K562 (cell line): ENCODE measurements around the gene PTPRM. TPM values are rescaled to one million over a fixed set of nuclear protein-coding genes. Genes with fewer than 3 reads are reported as not detected.

Experiments used
- ATAC-seq: fragments of 200-7000 bp; cut with Tn5 transposase; 3 replicates; pipeline ENCODE4 v1.9.1; 2020; ENCODE audit warnings: moderate library complexity
- BruUV-seq: library from RNA; stranded (reverse); fragments of 400-500 nt; replicated peaks from 2 replicates; lab custom pipeline; 2021; lab: Mats Ljungman, UMichigan
- CTCF ChIA-PET: fragments of 300-600 bp; formaldehyde crosslinking; extraction: SDS; loops from one replicate; lab custom pipeline; 2021; ENCODE audit warnings: low intra/inter-chr PET ratio; lab: Yijun Ruan, JAX
- POLR2A ChIA-PET: fragments of 300-600, 350-650 bp; sonication (Branson Sonifier 250); formaldehyde crosslinking; extraction: SDS; loops from one replicate; lab custom pipeline; 2021; ENCODE audit warnings: antibody characterized with exemption, inconsistent platforms; lab: Yijun Ruan, JAX
- DNase-seq, 4 experiments: peaks; one replicate each; pipeline versions ENCODE4 v3.0.0 to v3.0.0-alpha.2; 2011 to 2018; ENCODE audit warnings: low spot score in 3 of 4, mixed read lengths in 3 of 4; ENCODE audit errors: extremely low read depth in 1 of 4
- FAIRE-seq: peaks from 2 replicates; lab custom pipeline; 2011; peaks lifted over from hg19 to GRCh38; lab: Jason Lieb, UNC
- H2AFZ ChIP-seq: 2 replicates; pipeline ENCODE4 v1.6.0; 2011; ENCODE audit warnings: low read depth, low read length, control low read depth, inconsistent platforms
- H3K27ac ChIP-seq: fragments of 200-600 bp; 3 replicates; pipeline ENCODE4 v1.8.0; 2011; ENCODE audit warnings: low read depth, mild to moderate bottlenecking, control low read depth, inconsistent platforms, low read length, moderate library complexity, mixed read lengths; ENCODE audit errors: extremely low read depth
- H3K27me3 ChIP-seq, 2 experiments: fragments of 300-600 bp in 1 of 2; 2 replicates in 1 of 2; 3 replicates in 1 of 2; pipeline versions ENCODE4 v1.6.0 to v1.8.0; 2011; ENCODE audit warnings: inconsistent platforms in 2 of 2, low read length in 2 of 2, mild to moderate bottlenecking in 1 of 2, mixed read lengths in 1 of 2, moderate library complexity in 1 of 2; ENCODE audit not compliant: control insufficient read depth in 2 of 2, insufficient read depth in 2 of 2
- H3K36me3 ChIP-seq: fragments of 300-600 bp; 3 replicates; pipeline ENCODE4 v1.8.0; 2011; ENCODE audit warnings: mild to moderate bottlenecking, low read length, inconsistent platforms; ENCODE audit not compliant: control insufficient read depth, insufficient read depth
- H3K4me1 ChIP-seq, 2 experiments: fragments of 200-600 bp in 1 of 2; replicated peaks in 1 of 2; 2 replicates in 1 of 2; 3 replicates in 1 of 2; pipeline versions ENCODE4 v1.5.1 to v1.8.0; 2011; ENCODE audit warnings: inconsistent platforms in 2 of 2, low read length in 2 of 2, mild to moderate bottlenecking in 1 of 2, mixed read lengths in 1 of 2, moderate library complexity in 1 of 2; ENCODE audit not compliant: control insufficient read depth in 2 of 2, insufficient read depth in 2 of 2
- H3K4me2 ChIP-seq: 2 replicates; pipeline ENCODE4 v1.6.1; 2011; ENCODE audit warnings: low read length, control low read depth, inconsistent platforms, mixed read lengths; ENCODE audit not compliant: insufficient read depth
- H3K4me3 ChIP-seq: fragments of 200-600 bp; sonication (generic), shearing (Covaris generic); 2 replicates; pipeline ENCODE4 v1.5.1; 2016; ENCODE audit warnings: control low read depth, inconsistent platforms
- H3K79me2 ChIP-seq: fragments of 200-600 bp; 3 replicates; pipeline ENCODE4 v1.8.0; 2011; ENCODE audit warnings: low read length, inconsistent platforms; ENCODE audit not compliant: control insufficient read depth, insufficient read depth
- H3K9ac ChIP-seq, 2 experiments: 2 replicates each; pipeline versions ENCODE4 v1.6.0 to v1.6.1; 2011; ENCODE audit warnings: low read depth in 2 of 2, low read length in 2 of 2, control low read depth in 1 of 2, inconsistent platforms in 1 of 2, mild to moderate bottlenecking in 1 of 2, mixed read lengths in 1 of 2; ENCODE audit not compliant: insufficient read depth in 1 of 2
- H3K9me1 ChIP-seq: one replicate; pipeline ENCODE4 v1.6.0; 2011; ENCODE audit warnings: inconsistent platforms, mild to moderate bottlenecking, low read length, moderate library complexity; ENCODE audit not compliant: control insufficient read depth, insufficient read depth
- H3K9me3 ChIP-seq: replicated peaks from 2 replicates; pipeline ENCODE4 v1.5.1; 2011; ENCODE audit warnings: low read depth, low read length, inconsistent platforms; ENCODE audit not compliant: control insufficient read depth, insufficient read depth
- H4K20me1 ChIP-seq: replicated peaks from 2 replicates; pipeline ENCODE4 v1.6.1; 2011; ENCODE audit warnings: low read length, inconsistent platforms, mixed read lengths; ENCODE audit not compliant: control insufficient read depth, insufficient read depth
- ETS2 ChIP-seq: IDR thresholded peaks from 2 replicates; pipeline ENCODE4 v1.6.1; 2016; ENCODE audit warnings: borderline replicate concordance, missing genetic modification characterization, mild to moderate bottlenecking, moderate library complexity, missing compliant biosample characterization; ENCODE audit not compliant: poor library complexity, severe bottlenecking
- KDM5B ChIP-seq: fragments of 200-600 bp; sonication (generic); IDR thresholded peaks from 2 replicates; pipeline ENCODE4 v1.6.1; 2012; ENCODE audit warnings: low read depth, mild to moderate bottlenecking, moderate library complexity, low read length, control low read depth, inconsistent platforms; ENCODE audit not compliant: insufficient replicate concordance
- MECOM ChIP-seq: fragments of 250-450 bp; sonication (Bioruptor Pico); IDR thresholded peaks from 2 replicates; pipeline ENCODE4 v1.8.0; 2022; ENCODE audit warnings: inconsistent platforms
- RFX5 ChIP-seq: IDR thresholded peaks from 2 replicates; pipeline ENCODE4 v1.6.1; 2011; ENCODE audit warnings: low read depth, mild to moderate bottlenecking, improper control_type of control experiment, low read length
- SFPQ ChIP-seq: fragments of 200-400 bp; formaldehyde crosslinking; IDR thresholded peaks from 2 replicates; pipeline ENCODE4 v1.6.1; 2017; ENCODE audit warnings: mild to moderate bottlenecking, low read depth, low read length, moderate library complexity
- TRIM25 ChIP-seq: fragments of 450-650 bp; IDR thresholded peaks from 2 replicates; pipeline ENCODE4 v1.7.0; 2016; ENCODE audit warnings: borderline replicate concordance
- ZNF408 ChIP-seq: fragments of 250-450 bp; sonication (Bioruptor Pico); IDR thresholded peaks from 2 replicates; pipeline ENCODE4 v1.4.0; 2020; ENCODE audit warnings: low read depth, mild to moderate bottlenecking, moderate library complexity
- WGBS: fragments of 100-300 bp; shearing (Covaris generic); methylation state at CpG from one replicate; pipeline ENCODE4 v1.1.6; 2016; ENCODE audit warnings: low coverage, mixed read lengths; ENCODE audit not compliant: insufficient coverage; ENCODE audit errors: missing lambda C conversion rate; 5-methylcytosine and 5-hydroxymethylcytosine counted together
- in situ Hi-C: fragments of 300-500 bp; cut with MboI; formaldehyde crosslinking; loops from 4 replicates; pipeline ENCODE4 v1.15.0; 2018; ENCODE audit warnings: inconsistent platforms, mixed read lengths
- intact Hi-C: fragments of 100-400 bp; cut with micrococcal nuclease; formaldehyde crosslinking; loops from 2 replicates; pipeline ENCODE4 v1.14.2; 2022
- polyA plus RNA-seq, 8 experiments: library from polyadenylated mRNA; depleted of rRNA in 4 of 8; stranded (reverse) in 5 of 8; unstranded in 3 of 8; fragments of >200 nt; fragmentation: Nextera tagmentation in 2 of 8; fragmentation: Illumina TruSeq in 1 of 8; extraction: Ambion mirVana in 2 of 8; extraction: Trizol in 1 of 8; gene quantifications; 2 replicates each; pipeline versions ENCODE4 v1.2.1 to v1.2.3, GENCODE V29; 2011 to 2014; ENCODE audit warnings: inconsistent platforms in 1 of 8, missing spikeins in 1 of 8
- total RNA-seq, 7 experiments: library from RNA; depleted of rRNA in 6 of 7; stranded (reverse); fragments of >200 nt in 6 of 7; fragmentation: Illumina TruSeq in 2 of 7; extraction: Trizol in 2 of 7; gene quantifications; 2 replicates each; pipeline versions ENCODE4 v1.2.1 to v1.2.3, GENCODE V29; 2011 to 2021; ENCODE audit warnings: low replicate concordance in 1 of 7
- TF ChIP-seq, protein P1 (sequence below): fragments of 250-450 bp; sonication (Bioruptor Pico); IDR thresholded peaks from 2 replicates; pipeline ENCODE4 v1.8.0; 2021; ENCODE audit warnings: moderate library complexity, mild to moderate bottlenecking, inconsistent platforms
- TF ChIP-seq, protein P2 (sequence below), 2 experiments: fragments of 150-350 bp in 1 of 2; IDR thresholded peaks; 2 replicates each; pipeline ENCODE4 v1.6.1; 2012 to 2016; ENCODE audit warnings: low read depth in 2 of 2, low read length in 2 of 2, mild to moderate bottlenecking in 1 of 2, moderate library complexity in 1 of 2
- TF ChIP-seq, protein P3 (sequence below): sonication (generic); formaldehyde crosslinking; IDR thresholded peaks from 2 replicates; pipeline ENCODE4 v1.8.1; 2023; ENCODE audit warnings: mild to moderate bottlenecking, missing genetic modification reagents

Gene PTPRM
- total and polyA plus RNA-seq, 9 of the 15 experiments (the other 6 are each of a cell fraction or from before 2014, with no cell fraction given) = 0.03 to 0.16 (median 0.08) TPM; not detected in 3

DNA sequence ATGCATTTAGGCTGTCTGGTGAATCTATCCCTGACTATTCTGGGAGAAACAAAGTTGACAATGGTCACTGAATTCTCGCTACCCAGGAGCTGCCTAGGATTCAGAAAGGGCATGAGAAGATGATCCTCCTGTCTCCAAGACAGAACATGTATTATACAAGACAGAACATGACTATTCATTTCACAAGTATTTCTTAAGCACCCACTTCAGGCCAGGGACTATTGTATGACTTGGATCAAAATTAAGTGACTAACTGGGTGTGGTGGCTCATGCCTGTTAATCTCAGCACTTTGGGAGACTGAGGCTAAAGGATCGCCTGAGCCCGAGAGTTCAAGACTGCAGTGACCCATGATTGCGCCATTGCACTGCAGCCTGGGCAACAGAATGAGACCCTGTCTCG lies 806.4 kb downstream of the PTPRM start:
- intact Hi-C loops = no loop called here
- ChIA-PET CTCF (no interaction called here), POLR2A (no interaction called here)
- no peaks in the 10 kb centered on the region for H4K20me1 ChIP-seq
- H2AFZ ChIP-seq = no peak overlapping the region
- H3K4me3 ChIP-seq = no peak overlapping the region
- no peaks in the 10 kb centered on the region for H3K4me1 ChIP-seq
- BruUV-seq = no TSS peak
- H3K9ac ChIP-seq = no peak overlapping the region
- WGBS = 0% methylated on average over 5 of the region's 5 CpGs
- H3K27me3 ChIP-seq = peaks cover 4 to 18% of the 10 kb centered on the region in 2 experiments; a peak in 3 of 5 replicates
- H3K27ac ChIP-seq = no peak overlapping the region
- no peaks in the 10 kb centered on the region for H3K79me2 ChIP-seq
- H3K9me3 ChIP-seq = no peaks in the 10 kb centered on the region
- DNase-seq = no peak
- H3K4me2 ChIP-seq = no peak overlapping the region
- FAIRE-seq = no peak
- in situ Hi-C loops = no loop called here
- ATAC-seq = no peak
- H3K9me1 ChIP-seq = no peaks in the 10 kb centered on the region
- H3K36me3 ChIP-seq = no peaks in the 10 kb centered on the region
- no peak for TF ChIP-seq RFX5
- TF ChIP-seq, protein P1, sequence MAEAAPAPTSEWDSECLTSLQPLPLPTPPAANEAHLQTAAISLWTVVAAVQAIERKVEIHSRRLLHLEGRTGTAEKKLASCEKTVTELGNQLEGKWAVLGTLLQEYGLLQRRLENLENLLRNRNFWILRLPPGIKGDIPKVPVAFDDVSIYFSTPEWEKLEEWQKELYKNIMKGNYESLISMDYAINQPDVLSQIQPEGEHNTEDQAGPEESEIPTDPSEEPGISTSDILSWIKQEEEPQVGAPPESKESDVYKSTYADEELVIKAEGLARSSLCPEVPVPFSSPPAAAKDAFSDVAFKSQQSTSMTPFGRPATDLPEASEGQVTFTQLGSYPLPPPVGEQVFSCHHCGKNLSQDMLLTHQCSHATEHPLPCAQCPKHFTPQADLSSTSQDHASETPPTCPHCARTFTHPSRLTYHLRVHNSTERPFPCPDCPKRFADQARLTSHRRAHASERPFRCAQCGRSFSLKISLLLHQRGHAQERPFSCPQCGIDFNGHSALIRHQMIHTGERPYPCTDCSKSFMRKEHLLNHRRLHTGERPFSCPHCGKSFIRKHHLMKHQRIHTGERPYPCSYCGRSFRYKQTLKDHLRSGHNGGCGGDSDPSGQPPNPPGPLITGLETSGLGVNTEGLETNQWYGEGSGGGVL (CRISPR knock-in tag) = no peak
- TF ChIP-seq, protein P2, sequence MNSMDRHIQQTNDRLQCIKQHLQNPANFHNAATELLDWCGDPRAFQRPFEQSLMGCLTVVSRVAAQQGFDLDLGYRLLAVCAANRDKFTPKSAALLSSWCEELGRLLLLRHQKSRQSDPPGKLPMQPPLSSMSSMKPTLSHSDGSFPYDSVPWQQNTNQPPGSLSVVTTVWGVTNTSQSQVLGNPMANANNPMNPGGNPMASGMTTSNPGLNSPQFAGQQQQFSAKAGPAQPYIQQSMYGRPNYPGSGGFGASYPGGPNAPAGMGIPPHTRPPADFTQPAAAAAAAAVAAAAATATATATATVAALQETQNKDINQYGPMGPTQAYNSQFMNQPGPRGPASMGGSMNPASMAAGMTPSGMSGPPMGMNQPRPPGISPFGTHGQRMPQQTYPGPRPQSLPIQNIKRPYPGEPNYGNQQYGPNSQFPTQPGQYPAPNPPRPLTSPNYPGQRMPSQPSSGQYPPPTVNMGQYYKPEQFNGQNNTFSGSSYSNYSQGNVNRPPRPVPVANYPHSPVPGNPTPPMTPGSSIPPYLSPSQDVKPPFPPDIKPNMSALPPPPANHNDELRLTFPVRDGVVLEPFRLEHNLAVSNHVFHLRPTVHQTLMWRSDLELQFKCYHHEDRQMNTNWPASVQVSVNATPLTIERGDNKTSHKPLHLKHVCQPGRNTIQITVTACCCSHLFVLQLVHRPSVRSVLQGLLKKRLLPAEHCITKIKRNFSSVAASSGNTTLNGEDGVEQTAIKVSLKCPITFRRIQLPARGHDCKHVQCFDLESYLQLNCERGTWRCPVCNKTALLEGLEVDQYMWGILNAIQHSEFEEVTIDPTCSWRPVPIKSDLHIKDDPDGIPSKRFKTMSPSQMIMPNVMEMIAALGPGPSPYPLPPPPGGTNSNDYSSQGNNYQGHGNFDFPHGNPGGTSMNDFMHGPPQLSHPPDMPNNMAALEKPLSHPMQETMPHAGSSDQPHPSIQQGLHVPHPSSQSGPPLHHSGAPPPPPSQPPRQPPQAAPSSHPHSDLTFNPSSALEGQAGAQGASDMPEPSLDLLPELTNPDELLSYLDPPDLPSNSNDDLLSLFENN (IDR thresholded peaks at IDR 0.05; ENCODE audit: low read depth in 2 of 2, low read length in 2 of 2) = no peak
- TF ChIP-seq, protein P3, sequence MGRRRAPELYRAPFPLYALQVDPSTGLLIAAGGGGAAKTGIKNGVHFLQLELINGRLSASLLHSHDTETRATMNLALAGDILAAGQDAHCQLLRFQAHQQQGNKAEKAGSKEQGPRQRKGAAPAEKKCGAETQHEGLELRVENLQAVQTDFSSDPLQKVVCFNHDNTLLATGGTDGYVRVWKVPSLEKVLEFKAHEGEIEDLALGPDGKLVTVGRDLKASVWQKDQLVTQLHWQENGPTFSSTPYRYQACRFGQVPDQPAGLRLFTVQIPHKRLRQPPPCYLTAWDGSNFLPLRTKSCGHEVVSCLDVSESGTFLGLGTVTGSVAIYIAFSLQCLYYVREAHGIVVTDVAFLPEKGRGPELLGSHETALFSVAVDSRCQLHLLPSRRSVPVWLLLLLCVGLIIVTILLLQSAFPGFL = no peak
- TF ChIP-seq SFPQ = no peak
- TF ChIP-seq MECOM (CRISPR knock-in tag) = no peak
- TF ChIP-seq ZNF408 (CRISPR knock-in tag) = no peak
- no peak for TF ChIP-seq TRIM25
- no peak for TF ChIP-seq ETS2 (tag)
- no peak for TF ChIP-seq KDM5B
